Astrocyte (in vitro differentiated cells and primary cell): ENCODE results near the gene MTCH1. TPM values are rescaled to one million over a fixed set of nuclear protein-coding genes. Genes with fewer than 3 reads are reported as not detected.

Experiments
- DNase-seq: peaks from one replicate; pipeline ENCODE4 v3.0.0-alpha.2; 2010; ENCODE audit warnings: low read depth
- FAIRE-seq: peaks from 2 replicates; lab custom pipeline; 2011; peaks lifted over from hg19 to GRCh38; lab: Jason Lieb, UNC
- H2AFZ ChIP-seq: 2 replicates; pipeline ENCODE4 v1.6.0; 2012; ENCODE audit warnings: low read depth, low read length, inconsistent platforms
- H3K27ac ChIP-seq: 2 replicates; pipeline ENCODE4 v1.5.1; 2011; ENCODE audit warnings: low read depth, low read length, inconsistent platforms
- H3K27me3 ChIP-seq: 2 replicates; pipeline ENCODE4 v1.6.0; 2011; ENCODE audit warnings: low read length, inconsistent platforms; ENCODE audit not compliant: insufficient read depth
- H3K36me3 ChIP-seq: 2 replicates; pipeline ENCODE4 v1.5.1; 2011; ENCODE audit warnings: low read length, inconsistent platforms; ENCODE audit not compliant: insufficient read depth
- H3K4me1 ChIP-seq: 2 replicates; pipeline ENCODE4 v1.5.1; 2011; ENCODE audit warnings: low read length, inconsistent platforms; ENCODE audit not compliant: insufficient read depth
- H3K4me2 ChIP-seq: 2 replicates; pipeline ENCODE4 v1.6.0; 2012; ENCODE audit warnings: low read length, inconsistent platforms
- H3K4me3 ChIP-seq: 2 replicates; pipeline ENCODE4 v1.5.1; 2011; ENCODE audit warnings: low read depth, mild to moderate bottlenecking, low read length, inconsistent platforms; ENCODE audit not compliant: insufficient read depth
- H3K79me2 ChIP-seq: 2 replicates; pipeline ENCODE4 v1.6.0; 2012; ENCODE audit warnings: mild to moderate bottlenecking, low read length, inconsistent platforms; ENCODE audit not compliant: insufficient read depth
- H3K9ac ChIP-seq: 2 replicates; pipeline ENCODE4 v1.6.0; 2012; ENCODE audit warnings: mild to moderate bottlenecking, low read length, inconsistent platforms
- H3K9me3 ChIP-seq: 2 replicates; pipeline ENCODE4 v1.5.1; 2012; ENCODE audit warnings: low read depth, mild to moderate bottlenecking, low read length, inconsistent platforms; ENCODE audit not compliant: insufficient read depth
- H4K20me1 ChIP-seq: 2 replicates; pipeline ENCODE4 v1.6.0; 2012; ENCODE audit warnings: low read length, inconsistent platforms; ENCODE audit not compliant: insufficient read depth
- H3K27ac Mint-ChIP-seq: one replicate; pipeline ENCODE4 v1.8.0; 2021; ENCODE audit warnings: mild to moderate bottlenecking, mixed read lengths; ENCODE audit not compliant: unreplicated experiment
- H3K27me3 Mint-ChIP-seq: one replicate; pipeline ENCODE4 v1.8.0; 2021; ENCODE audit warnings: low read depth, mixed read lengths; ENCODE audit not compliant: unreplicated experiment
- H3K36me3 Mint-ChIP-seq: one replicate; pipeline ENCODE4 v1.8.0; 2021; ENCODE audit warnings: low read depth, mixed read lengths; ENCODE audit not compliant: unreplicated experiment
- H3K4me1 Mint-ChIP-seq: one replicate; pipeline ENCODE4 v1.8.0; 2021; ENCODE audit warnings: low read depth, mixed read lengths; ENCODE audit not compliant: unreplicated experiment
- H3K4me3 Mint-ChIP-seq: one replicate; pipeline ENCODE4 v1.8.0; 2021; ENCODE audit warnings: mild to moderate bottlenecking, moderate library complexity, mixed read lengths; ENCODE audit not compliant: unreplicated experiment
- H3K9me3 Mint-ChIP-seq: one replicate; pipeline ENCODE4 v1.8.0; 2021; ENCODE audit warnings: mild to moderate bottlenecking, mixed read lengths; ENCODE audit not compliant: unreplicated experiment
- CTCF ChIP-seq: IDR thresholded peaks from 2 replicates; pipeline ENCODE4 v1.5.1; 2011; ENCODE audit warnings: low read depth, mild to moderate bottlenecking, inconsistent platforms, low read length, moderate library complexity; ENCODE audit not compliant: insufficient read depth
- EZH2 ChIP-seq: IDR thresholded peaks from 2 replicates; pipeline ENCODE4 v1.6.1; 2012; ENCODE audit warnings: mild to moderate bottlenecking, low read length, inconsistent platforms; ENCODE audit not compliant: insufficient read depth
- total RNA-seq: library from RNA; stranded (reverse); gene quantifications from 2 replicates; pipeline ENCODE4 v1.2.1, GENCODE V29; 2021

The MTCH1 gene
- total RNA-seq, 1 donor from 2014 or later = 311 TPM

GRCh38 chr6:37027036-37027720 lies 41.2 kb upstream of the MTCH1 start:
- peaks cover 5% of the 10 kb centered on the region for H3K4me1 Mint-ChIP-seq
- peaks cover 3% of the 10 kb centered on the region for H3K9me3 ChIP-seq
- H3K27me3 Mint-ChIP-seq = peaks cover 9% of the 10 kb centered on the region
- no peak overlapping the region for H3K4me3 Mint-ChIP-seq
- no peak overlapping the region for H2AFZ ChIP-seq
- H4K20me1 ChIP-seq = no peaks in the 10 kb centered on the region
- no peak overlapping the region for H3K4me3 ChIP-seq
- no peak overlapping the region for H3K27ac ChIP-seq
- H3K36me3 ChIP-seq = no peaks in the 10 kb centered on the region
- peaks cover 5% of the 10 kb centered on the region for H3K9me3 Mint-ChIP-seq
- H3K79me2 ChIP-seq = no peaks in the 10 kb centered on the region
- no peak overlapping the region for H3K9ac ChIP-seq
- TF ChIP-seq CTCF (no peak), EZH2 (no peak)
- H3K36me3 Mint-ChIP-seq = no peaks in the 10 kb centered on the region
- no peak overlapping the region for H3K4me2 ChIP-seq
- H3K27me3 ChIP-seq = no peaks in the 10 kb centered on the region
- no peak overlapping the region for H3K27ac Mint-ChIP-seq
- DNase-seq (no peak), FAIRE-seq (no peak)
- no peaks in the 10 kb centered on the region for H3K4me1 ChIP-seq

GRCh38 chr6:37025621-37026466 lies 39.8 kb upstream of the MTCH1 start:
- Histone ChIP-seq H3K36me3 (no peaks in the 10 kb centered on the region), H3K27me3 (no peaks in the 10 kb centered on the region), H3K79me2 (no peaks in the 10 kb centered on the region), H3K27ac (no peak overlapping the region), H3K4me1 (peaks cover 4% of the 10 kb centered on the region), H3K9me3 (peaks cover 3% of the 10 kb centered on the region), H3K9ac (no peak overlapping the region), H4K20me1 (no peaks in the 10 kb centered on the region), H3K4me2 (no peak overlapping the region), H3K4me3 (no peak overlapping the region), H2AFZ (no peak overlapping the region)
- DNase-seq (no peak), FAIRE-seq (no peak)
- peaks cover 5% of the 10 kb centered on the region for H3K9me3 Mint-ChIP-seq
- peaks cover 11% of the 10 kb centered on the region for H3K4me1 Mint-ChIP-seq
- H3K27ac Mint-ChIP-seq = peak overlapping the region; percentile 41
- no peak for TF ChIP-seq CTCF
- TF ChIP-seq EZH2 = no peak
- no peak overlapping the region for H3K4me3 Mint-ChIP-seq
- peaks cover 9% of the 10 kb centered on the region for H3K27me3 Mint-ChIP-seq
- no peaks in the 10 kb centered on the region for H3K36me3 Mint-ChIP-seq
